ENCODE measurements around the gene SLC9A7. TPM values are rescaled to one million over a fixed set of nuclear protein-coding genes. Genes with fewer than 3 reads are reported as not detected.

The SLC9A7 gene
- total RNA-seq, 1 donor from 2014 or later, result 1.4 TPM

GRCh38 chrX:46618947-46619346 lies 140.0 kb downstream of the SLC9A7 start:
- H3K4me3 Mint-ChIP-seq (ENCODE audit: unreplicated experiment), result no peak overlapping the region
- no peak for TF ChIP-seq CTCF (IDR thresholded peaks at IDR 0.05)
- peaks cover 18% of the 10 kb centered on the region for H3K9me3 Mint-ChIP-seq (ENCODE audit: unreplicated experiment)
- H3K36me3 Mint-ChIP-seq (ENCODE audit: unreplicated experiment), result no peaks in the 10 kb centered on the region
- DNase-seq (ENCODE audit: extremely low spot score, unreplicated experiment), result no peak
- no peak overlapping the region for H3K27ac Mint-ChIP-seq (ENCODE audit: unreplicated experiment)
- H3K27me3 Mint-ChIP-seq (ENCODE audit: unreplicated experiment), result no peaks in the 10 kb centered on the region
- peaks cover 2% of the 10 kb centered on the region for H3K4me1 Mint-ChIP-seq (ENCODE audit: unreplicated experiment)

- no peak for TF ChIP-seq CTCF (IDR thresholded peaks at IDR 0.05)
- H3K27ac Mint-ChIP-seq (ENCODE audit: unreplicated experiment), result no peak overlapping the region
- no peak overlapping the region for H3K4me3 Mint-ChIP-seq (ENCODE audit: unreplicated experiment)
- H3K9me3 Mint-ChIP-seq (ENCODE audit: unreplicated experiment), result peaks cover 12% of the 10 kb centered on the region
- no peaks in the 10 kb centered on the region for H3K36me3 Mint-ChIP-seq (ENCODE audit: unreplicated experiment)
- no peak for DNase-seq (ENCODE audit: extremely low spot score, unreplicated experiment)
- H3K27me3 Mint-ChIP-seq (ENCODE audit: unreplicated experiment), result no peaks in the 10 kb centered on the region
- peaks cover 2% of the 10 kb centered on the region for H3K4me1 Mint-ChIP-seq (ENCODE audit: unreplicated experiment)
Observed at GRCh38 chrX:46617906-46618305, 141.0 kb downstream of the SLC9A7 start.

DNA sequence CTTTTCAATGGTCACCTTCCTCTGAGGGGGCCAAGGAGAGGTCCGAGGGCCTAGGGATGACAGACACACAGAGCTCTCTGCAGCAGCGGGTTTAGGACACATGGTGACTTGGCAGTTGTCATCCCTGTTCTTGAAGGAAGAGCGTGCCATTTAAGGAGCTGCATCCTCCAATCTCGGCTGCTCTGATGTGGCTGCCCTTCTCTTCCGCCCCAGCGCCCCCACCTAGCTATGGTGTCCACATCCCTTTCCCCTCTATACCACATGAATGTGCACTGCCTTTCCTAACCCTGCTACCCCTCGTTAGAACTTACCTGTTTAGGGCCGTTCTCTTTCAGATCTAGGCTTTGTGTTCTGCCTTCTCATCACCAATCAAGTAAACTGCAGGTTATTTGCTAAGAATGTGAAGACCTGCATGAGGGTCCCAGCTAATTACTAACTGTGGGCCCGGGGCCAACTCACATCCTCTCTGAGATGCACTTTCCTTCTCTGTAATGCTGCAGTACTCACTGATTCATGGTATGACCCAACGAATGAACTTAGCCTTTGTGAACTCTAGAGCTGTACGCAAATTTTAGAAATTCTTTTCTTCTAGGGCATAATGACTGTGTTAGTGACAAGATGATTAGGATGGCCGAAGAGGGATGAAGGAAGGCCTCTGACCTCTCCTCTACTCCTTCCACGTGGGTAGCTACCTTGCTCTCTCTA lies 147.1 kb downstream of the SLC9A7 start:
- no peaks in the 10 kb centered on the region for H3K27me3 Mint-ChIP-seq (ENCODE audit: unreplicated experiment)
- no peak overlapping the region for H3K4me3 Mint-ChIP-seq (ENCODE audit: unreplicated experiment)
- DNase-seq (ENCODE audit: extremely low spot score, unreplicated experiment), result no peak
- TF ChIP-seq CTCF (IDR thresholded peaks at IDR 0.05), result no peak
- H3K36me3 Mint-ChIP-seq (ENCODE audit: unreplicated experiment), result no peaks in the 10 kb centered on the region
- peaks cover 4% of the 10 kb centered on the region for H3K9me3 Mint-ChIP-seq (ENCODE audit: unreplicated experiment)
- H3K4me1 Mint-ChIP-seq (ENCODE audit: unreplicated experiment), result no peaks in the 10 kb centered on the region
- H3K27ac Mint-ChIP-seq (ENCODE audit: unreplicated experiment), result no peak overlapping the region

DNA sequence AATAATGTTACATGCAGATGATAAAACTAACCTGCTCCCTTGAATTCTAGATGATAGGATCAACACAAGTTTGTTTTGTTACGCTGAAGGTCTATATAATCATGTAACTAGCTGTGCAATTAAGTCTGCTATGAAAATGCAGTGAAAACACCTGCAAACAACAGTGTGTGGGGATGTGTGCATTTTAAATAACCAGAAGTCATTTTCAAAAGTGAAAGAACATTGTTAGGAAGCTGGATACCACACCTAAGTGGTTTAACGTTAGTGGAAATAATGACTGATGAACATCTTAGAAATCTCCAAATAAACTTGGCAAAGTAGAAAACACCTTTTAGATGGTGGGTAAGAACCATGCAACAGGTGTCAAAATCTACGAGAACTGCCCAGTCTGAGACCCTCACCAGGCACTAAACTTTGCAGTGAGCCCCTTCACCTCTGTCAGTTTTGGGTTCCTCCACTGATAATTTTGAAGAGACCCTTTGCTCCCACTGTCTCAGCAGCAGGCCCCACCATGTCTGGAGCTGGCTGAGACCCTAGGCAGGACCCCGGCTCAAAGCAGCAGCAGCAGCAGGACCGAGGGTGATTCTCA lies 148.8 kb downstream of the SLC9A7 start:
- Mint-ChIP-seq H3K4me3 (ENCODE audit: unreplicated experiment) (no peak overlapping the region), H3K36me3 (ENCODE audit: unreplicated experiment) (no peaks in the 10 kb centered on the region), H3K9me3 (ENCODE audit: unreplicated experiment) (no peaks in the 10 kb centered on the region), H3K27ac (ENCODE audit: unreplicated experiment) (no peak overlapping the region), H3K27me3 (ENCODE audit: unreplicated experiment) (no peaks in the 10 kb centered on the region), H3K4me1 (ENCODE audit: unreplicated experiment) (no peaks in the 10 kb centered on the region)
- no peak for DNase-seq (ENCODE audit: extremely low spot score, unreplicated experiment)
- TF ChIP-seq CTCF (IDR thresholded peaks at IDR 0.05), result no peak

DNA sequence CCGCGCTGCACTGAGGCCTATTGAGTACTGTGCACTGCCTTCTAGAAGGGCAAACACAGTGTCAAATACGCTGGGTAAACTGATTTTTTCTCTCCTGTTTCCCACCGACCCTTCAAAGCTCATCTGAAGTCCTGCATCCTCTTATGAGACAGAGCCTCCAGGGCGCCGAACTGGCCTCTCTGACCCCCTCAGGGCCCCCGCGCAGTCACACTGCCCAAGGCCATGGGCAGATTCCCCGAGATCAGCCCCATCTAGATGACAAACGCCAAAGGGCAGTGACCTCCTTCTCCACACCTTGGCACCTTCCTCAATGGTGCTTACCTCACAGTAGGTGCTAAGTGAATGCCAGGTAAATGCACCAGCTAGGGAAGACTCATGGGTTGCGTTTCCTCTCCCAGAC lies 151.0 kb downstream of the SLC9A7 start:
- no peak for TF ChIP-seq CTCF (IDR thresholded peaks at IDR 0.05)
- H3K4me1 Mint-ChIP-seq (ENCODE audit: unreplicated experiment), result no peaks in the 10 kb centered on the region
- H3K27ac Mint-ChIP-seq (ENCODE audit: unreplicated experiment), result no peak overlapping the region
- DNase-seq (ENCODE audit: extremely low spot score, unreplicated experiment), result no peak
- no peaks in the 10 kb centered on the region for H3K9me3 Mint-ChIP-seq (ENCODE audit: unreplicated experiment)
- no peak overlapping the region for H3K4me3 Mint-ChIP-seq (ENCODE audit: unreplicated experiment)
- no peaks in the 10 kb centered on the region for H3K27me3 Mint-ChIP-seq (ENCODE audit: unreplicated experiment)
- no peaks in the 10 kb centered on the region for H3K36me3 Mint-ChIP-seq (ENCODE audit: unreplicated experiment)
